ENCODE measurements around the gene POLR1H.
"Not testable (repeated sequence)": the region's sequence is repeated elsewhere in the genome, so short reads cannot be mapped to it uniquely, and the experiment has no call there.

The POLR1H gene

GRCh38 chr6:30061092-30061857 lies at the start of gene POLR1H:
TSS of gene POLR1H (plus strand) at chr6:30061265. CDS start at chr6:30061525, 260 bp downstream.
- DNase-seq, result peak; percentile 92 to 95

GRCh38 chr6:30013291-30013922 lies 47.7 kb upstream of the POLR1H start:
- DNase-seq, result peak in 1 of 2 experiments; percentile 6

- no peak for DNase-seq
These were observed 41.2 kb upstream of the POLR1H start for GRCh38 chr6:30019819-30020218.

- DNase-seq, result no peak
These were observed 40.4 kb upstream of the POLR1H start for GRCh38 chr6:30020626-30021025.

GRCh38 chr6:30022189-30022588 lies 38.9 kb upstream of the POLR1H start:
- no peak for DNase-seq

GRCh38 chr6:30022712-30023111 lies 38.4 kb upstream of the POLR1H start:
- not testable (repeated sequence) for DNase-seq

GRCh38 chr6:30025186-30025585 lies 35.9 kb upstream of the POLR1H start:
- DNase-seq, result no peak

- DNase-seq, result no peak
These were observed 31.5 kb upstream of the POLR1H start for GRCh38 chr6:30029588-30029987.

GRCh38 chr6:30031381-30031780 lies 29.7 kb upstream of the POLR1H start:
- DNase-seq, result no peak

- not testable (repeated sequence) for DNase-seq
These were observed 27.6 kb upstream of the POLR1H start for GRCh38 chr6:30033440-30033839.

GRCh38 chr6:30035784-30036183 lies 25.3 kb upstream of the POLR1H start:
- DNase-seq, result no peak

- peak in 1 of 2 experiments; percentile 15 for DNase-seq
These were observed 23.8 kb upstream of the POLR1H start for GRCh38 chr6:30037182-30037788.

- no peak for DNase-seq
These were observed 19.8 kb upstream of the POLR1H start for GRCh38 chr6:30041221-30041620.

GRCh38 chr6:30041821-30042220 lies 19.2 kb upstream of the POLR1H start:
- no peak for DNase-seq

GRCh38 chr6:30042476-30042875 lies 18.6 kb upstream of the POLR1H start:
- no peak for DNase-seq

- no peak for DNase-seq
These were observed 18.2 kb upstream of the POLR1H start for GRCh38 chr6:30042914-30043313.

- DNase-seq, result no peak
These were observed 17.3 kb upstream of the POLR1H start for GRCh38 chr6:30043744-30044143.

- DNase-seq, result no peak
These were observed 16.4 kb upstream of the POLR1H start for GRCh38 chr6:30044630-30045029.

GRCh38 chr6:30047220-30047619 lies 13.8 kb upstream of the POLR1H start:
- no peak for DNase-seq

- DNase-seq, result no peak
These were observed 7.4 kb upstream of the POLR1H start for GRCh38 chr6:30053682-30054081.

- no peak for DNase-seq
These were observed 5.6 kb upstream of the POLR1H start for GRCh38 chr6:30055513-30055912.

- DNase-seq, result peak in 1 of 2 experiments; percentile 6
These were observed 416 bp upstream of the POLR1H start for GRCh38 chr6:30060606-30061091.

- no peak for DNase-seq
These were observed 893 bp downstream of the POLR1H start for GRCh38 chr6:30061858-30062458.

All from NCI-H524 (cell line).